Measurements from ENCODE around the gene CNOT6L.
A peak's percentile ranks its signal among the peaks of the same experiment; 100 is the strongest.
"Not testable (repeated sequence)": the region's sequence is repeated elsewhere in the genome, so short reads cannot be mapped to it uniquely, and the experiment has no call there.

Gene CNOT6L

GRCh38 chr4:77818602-77819403, at the start of gene CNOT6L:
Gene CNOT6L, minus strand, starts transcription at chr4:77819368. Its CDS starts 60 bp downstream, at chr4:77819308.
- peak; percentile 20 for DNase-seq (ENCODE audit: low spot score)

DNA sequence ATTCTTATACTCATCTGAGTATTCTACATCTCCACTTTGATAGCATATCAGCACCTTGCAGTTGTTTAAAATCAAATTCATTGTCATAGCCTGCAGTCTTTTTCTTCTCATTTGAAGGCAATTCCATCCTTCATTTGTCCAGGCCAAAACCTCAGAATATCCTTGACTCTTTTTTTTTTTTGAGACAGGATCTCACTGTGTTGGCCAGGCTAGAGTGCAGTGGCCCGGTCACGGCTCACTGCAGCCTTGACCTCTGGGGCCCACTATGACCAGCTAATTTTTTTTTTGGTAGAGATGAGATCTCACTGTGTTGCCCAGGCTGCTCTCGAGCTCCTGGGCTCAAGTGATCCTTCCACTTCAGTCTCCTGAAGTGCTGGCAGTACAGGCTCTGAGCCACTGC, 46.1 kb upstream of the CNOT6L start:
- no peak for DNase-seq (ENCODE audit: low spot score)

- not testable (repeated sequence) for DNase-seq (ENCODE audit: low spot score)
Measured at GRCh38 chr4:77863341-77863740, 44.2 kb upstream of the CNOT6L start.

- DNase-seq (ENCODE audit: low spot score): peak; percentile 27
Measured at GRCh38 chr4:77862478-77863216, 43.5 kb upstream of the CNOT6L start, which contains the start of gene MRPL1. Gene MRPL1, plus strand, starts transcription at chr4:77862830. Its CDS starts 19 bp downstream, at chr4:77862849.

GRCh38 chr4:77861495-77861894, 42.3 kb upstream of the CNOT6L start:
- DNase-seq (ENCODE audit: low spot score): no peak

GRCh38 chr4:77859256-77859655, 40.1 kb upstream of the CNOT6L start:
- DNase-seq (ENCODE audit: low spot score): no peak

GRCh38 chr4:77856152-77856551, 37.0 kb upstream of the CNOT6L start:
- no peak for DNase-seq (ENCODE audit: low spot score)

DNA sequence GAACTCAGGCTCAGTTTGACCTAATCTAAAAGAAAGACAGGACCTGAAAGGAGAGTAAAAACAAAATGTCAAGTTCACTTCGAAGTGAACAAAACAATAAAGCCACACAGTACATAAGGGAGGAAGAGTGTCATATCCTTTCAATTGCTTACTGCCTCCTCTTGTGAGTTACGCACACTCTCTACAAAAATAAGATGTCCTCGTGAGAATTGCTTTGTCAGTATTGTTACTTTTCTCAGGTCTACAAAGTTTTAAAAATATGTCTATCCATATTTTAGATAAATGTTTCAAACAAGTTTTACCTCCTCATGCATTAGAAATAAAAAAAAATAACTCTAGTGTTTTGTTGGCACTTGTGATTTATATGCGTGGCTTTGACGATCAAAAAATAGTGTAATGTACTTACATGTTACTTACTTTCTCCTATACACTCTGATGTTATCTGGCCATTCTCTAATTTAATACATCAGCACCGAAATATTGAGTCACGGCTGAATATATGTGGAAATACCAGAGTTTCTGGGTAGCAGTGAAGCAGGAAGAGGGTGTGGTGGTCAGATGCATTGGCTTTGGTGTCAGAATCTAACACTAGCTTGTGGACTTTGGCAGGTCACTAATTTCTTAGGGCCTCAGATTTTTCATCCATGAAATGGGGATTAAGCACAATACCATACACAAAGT, 35.4 kb upstream of the CNOT6L start:
- DNase-seq (ENCODE audit: low spot score): no peak

- no peak for DNase-seq (ENCODE audit: low spot score)
Measured at GRCh38 chr4:77852892-77853495, 33.8 kb upstream of the CNOT6L start.

GRCh38 chr4:77849278-77849965, 30.3 kb upstream of the CNOT6L start:
- no peak for DNase-seq (ENCODE audit: low spot score)

DNA sequence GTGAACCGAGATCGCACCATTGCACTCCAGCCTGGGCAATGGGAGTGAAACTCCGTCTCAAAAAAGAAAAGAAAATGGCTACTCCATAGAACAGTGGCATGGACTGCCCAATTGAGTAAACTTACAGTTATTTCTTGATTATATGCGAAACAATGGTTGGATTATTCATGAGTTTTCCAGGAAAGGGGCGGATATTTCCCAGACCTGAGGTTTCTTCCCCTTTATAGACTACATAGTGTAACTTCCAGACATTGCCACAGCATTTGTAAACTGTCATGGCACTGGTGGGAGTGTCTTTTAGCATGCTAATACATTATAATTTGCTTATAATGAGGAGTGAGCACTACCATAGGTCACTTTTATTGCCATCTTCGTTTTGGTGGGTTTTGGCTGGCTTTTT, 29.3 kb upstream of the CNOT6L start:
- DNase-seq (ENCODE audit: low spot score): no peak

GRCh38 chr4:77845929-77846328, 26.8 kb upstream of the CNOT6L start:
- no peak for DNase-seq (ENCODE audit: low spot score)

DNA sequence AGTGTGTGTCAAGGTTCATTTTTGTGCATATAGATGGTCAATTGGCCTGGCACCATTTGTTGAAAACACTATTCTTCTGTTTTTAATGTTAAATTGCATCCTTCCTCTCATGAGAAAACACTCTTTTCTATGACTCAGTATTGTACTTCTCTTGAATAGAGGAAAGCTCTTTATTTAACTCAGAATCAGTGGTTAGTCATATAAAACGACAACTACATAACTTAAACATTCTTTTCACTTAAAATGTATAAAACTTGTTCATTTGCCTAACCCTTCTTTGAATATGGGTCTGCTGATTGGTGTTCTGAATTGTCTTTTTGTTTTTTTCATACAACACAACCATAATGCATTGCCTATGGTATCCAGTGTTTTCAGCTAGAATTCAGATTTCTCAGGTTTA, 26.2 kb upstream of the CNOT6L start:
- DNase-seq (ENCODE audit: low spot score): no peak

- no peak for DNase-seq (ENCODE audit: low spot score)
Measured at GRCh38 chr4:77844363-77844762, 25.2 kb upstream of the CNOT6L start.

- DNase-seq (ENCODE audit: low spot score): no peak
Measured at GRCh38 chr4:77843628-77844027, 24.5 kb upstream of the CNOT6L start.

GRCh38 chr4:77834403-77834802, 15.2 kb upstream of the CNOT6L start:
- no peak for DNase-seq (ENCODE audit: low spot score)

GRCh38 chr4:77833126-77833724, 14.1 kb upstream of the CNOT6L start:
- DNase-seq (ENCODE audit: low spot score): no peak

DNA sequence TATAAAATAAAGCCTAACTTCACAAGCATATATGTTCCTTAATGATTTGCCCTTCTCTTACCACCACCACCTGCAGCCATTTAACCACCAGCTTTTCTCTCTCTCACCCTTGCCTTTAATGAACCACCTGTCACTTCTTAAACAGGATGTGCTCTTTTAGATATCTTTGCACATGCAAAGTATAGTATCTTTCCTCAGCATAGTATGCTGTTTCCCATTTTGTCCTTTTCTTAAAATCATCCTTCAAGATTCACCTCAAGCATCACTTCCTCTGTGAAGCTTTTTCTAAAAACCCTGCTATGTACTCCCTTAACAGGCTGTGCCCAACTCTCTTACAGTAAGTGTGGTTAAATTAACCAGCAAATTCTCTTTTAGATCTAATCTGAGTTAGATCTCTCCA, 8.2 kb upstream of the CNOT6L start:
- no peak for DNase-seq (ENCODE audit: low spot score)

GRCh38 chr4:77826275-77826674, 7.1 kb upstream of the CNOT6L start:
- DNase-seq (ENCODE audit: low spot score): no peak

GRCh38 chr4:77821775-77822174, 2.6 kb upstream of the CNOT6L start:
- DNase-seq (ENCODE audit: low spot score): no peak
